ENCODE data around the gene TNRC6B. TPM values are rescaled to one million over a fixed set of nuclear protein-coding genes. Genes with fewer than 3 reads are reported as not detected.
A peak's percentile ranks its signal among the peaks of the same experiment; 100 is the strongest.

TNRC6B gene
- total and polyA plus RNA-seq, 2 of the 13 experiments (the other 11 are each of a cell fraction or from before 2014, with no cell fraction given), result 8.9 to 13.2 TPM

GRCh38 chr22:40177738-40178416 lies at the start of gene TNRC6B (continued):
- TF ChIP-seq HOXA5 (CRISPR knock-in tag; IDR thresholded peaks at IDR 0.05), result peak; percentile 77; the same call in 1 of the 2 replicates
- no peak for TF ChIP-seq SRY (CRISPR knock-in tag; IDR thresholded peaks at IDR 0.05)
- TF ChIP-seq, protein P1, sequence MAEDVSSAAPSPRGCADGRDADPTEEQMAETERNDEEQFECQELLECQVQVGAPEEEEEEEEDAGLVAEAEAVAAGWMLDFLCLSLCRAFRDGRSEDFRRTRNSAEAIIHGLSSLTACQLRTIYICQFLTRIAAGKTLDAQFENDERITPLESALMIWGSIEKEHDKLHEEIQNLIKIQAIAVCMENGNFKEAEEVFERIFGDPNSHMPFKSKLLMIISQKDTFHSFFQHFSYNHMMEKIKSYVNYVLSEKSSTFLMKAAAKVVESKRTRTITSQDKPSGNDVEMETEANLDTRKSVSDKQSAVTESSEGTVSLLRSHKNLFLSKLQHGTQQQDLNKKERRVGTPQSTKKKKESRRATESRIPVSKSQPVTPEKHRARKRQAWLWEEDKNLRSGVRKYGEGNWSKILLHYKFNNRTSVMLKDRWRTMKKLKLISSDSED (CRISPR knock-in tag; IDR thresholded peaks at IDR 0.05), result no peak
- peak; percentile 74; the same call in 1 of the 2 replicates for TF ChIP-seq KDM5A (IDR thresholded peaks at IDR 0.05; ENCODE audit: borderline replicate concordance, low read length)
- TF ChIP-seq NCOA1 (CRISPR knock-in tag; IDR thresholded peaks at IDR 0.05), result no peak
- peak; percentile 38; the same call in 1 of the 2 replicates for TF ChIP-seq CEBPB (IDR thresholded peaks at IDR 0.05; ENCODE audit: borderline replicate concordance, low read depth, low read length)
- no peak for TF ChIP-seq SUZ12 (IDR thresholded peaks at IDR 0.05; ENCODE audit: low read depth, low read length)
- no peak for TF ChIP-seq DDIT3 (CRISPR knock-in tag; IDR thresholded peaks at IDR 0.05)
- TF ChIP-seq HNRNPH1 (optimal IDR thresholded peaks at IDR 0.05; ENCODE audit: low read depth, low read length), result no peak

DNA sequence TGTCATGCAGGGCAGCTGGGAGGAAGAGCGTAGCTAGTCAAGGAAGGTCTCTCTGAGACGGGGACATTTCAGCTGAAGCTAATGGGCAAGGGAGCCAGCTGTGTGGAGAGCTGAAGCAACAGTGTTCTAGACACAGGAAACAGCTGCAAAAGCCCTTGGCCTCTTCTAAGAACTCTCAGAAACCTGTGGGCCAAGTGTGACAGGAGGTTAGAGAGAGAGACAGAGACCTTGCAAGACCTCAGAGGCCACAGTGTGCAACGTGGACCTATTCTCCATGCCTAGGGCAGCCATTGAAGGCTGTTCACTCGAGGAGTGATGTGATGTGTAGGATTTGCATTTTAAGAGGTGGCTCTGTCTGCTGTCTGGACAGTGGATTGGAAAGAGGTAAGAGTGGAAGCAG lies 48.7 kb upstream of the TNRC6B start:
- ChIA-PET POLR2A (no interaction called here), CTCF (ENCODE audit: low intra/inter-chr PET ratio, low total read pairs) (no interaction called here)
- H3K36me3 ChIP-seq (replicated peaks in 1 of 2; ENCODE audit: control insufficient read depth in 1 of 2, insufficient read depth in 2 of 2, low read length in 2 of 2), result no peaks in the 10 kb centered on the region; a peak in 1 of 5 replicates
- DNase-seq (ENCODE audit: low spot score), result no peak
- no TSS peak for BruUV-seq (replicated peaks)
- no peak overlapping the region for H3K4me2 ChIP-seq (ENCODE audit: low read depth, low read length)
- no peaks in the 10 kb centered on the region for H3K4me1 ChIP-seq (ENCODE audit: insufficient read depth, low read length)
- no peaks in the 10 kb centered on the region for H3K9me3 ChIP-seq (ENCODE audit: low read length)
- H3K27ac ChIP-seq (ENCODE audit: extremely low read length, insufficient read depth, low read length), result no peak overlapping the region
- no peak for TF ChIP-seq MEIS2 (CRISPR knock-in tag; IDR thresholded peaks at IDR 0.05)
- no peak for TF ChIP-seq ZBTB46 (CRISPR knock-in tag; IDR thresholded peaks at IDR 0.05; ENCODE audit: borderline replicate concordance)
- no peak for TF ChIP-seq RAD21 (CRISPR knock-in tag; IDR thresholded peaks at IDR 0.05)
- no peak for TF ChIP-seq RARA (CRISPR knock-in tag; IDR thresholded peaks at IDR 0.05)
- no peak for TF ChIP-seq GZF1 (CRISPR knock-in tag; IDR thresholded peaks at IDR 0.05)
- TF ChIP-seq SIN3B (IDR thresholded peaks at IDR 0.05; ENCODE audit: low read length), result no peak
- no peak for TF ChIP-seq ZNF263 (CRISPR knock-in tag; IDR thresholded peaks at IDR 0.05)
- TF ChIP-seq FOXA3 (CRISPR knock-in tag; IDR thresholded peaks at IDR 0.05), result no peak
- TF ChIP-seq, protein P2, sequence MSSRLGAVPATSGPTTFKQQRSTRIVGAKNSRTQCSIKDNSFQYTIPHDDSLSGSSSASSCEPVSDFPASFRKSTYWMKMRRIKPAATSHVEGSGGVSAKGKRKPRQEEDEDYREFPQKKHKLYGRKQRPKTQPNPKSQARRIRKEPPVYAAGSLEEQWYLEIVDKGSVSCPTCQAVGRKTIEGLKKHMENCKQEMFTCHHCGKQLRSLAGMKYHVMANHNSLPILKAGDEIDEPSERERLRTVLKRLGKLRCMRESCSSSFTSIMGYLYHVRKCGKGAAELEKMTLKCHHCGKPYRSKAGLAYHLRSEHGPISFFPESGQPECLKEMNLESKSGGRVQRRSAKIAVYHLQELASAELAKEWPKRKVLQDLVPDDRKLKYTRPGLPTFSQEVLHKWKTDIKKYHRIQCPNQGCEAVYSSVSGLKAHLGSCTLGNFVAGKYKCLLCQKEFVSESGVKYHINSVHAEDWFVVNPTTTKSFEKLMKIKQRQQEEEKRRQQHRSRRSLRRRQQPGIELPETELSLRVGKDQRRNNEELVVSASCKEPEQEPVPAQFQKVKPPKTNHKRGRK (CRISPR knock-in tag; IDR thresholded peaks at IDR 0.05), result no peak
- 81% methylated on average over 4 of the region's 4 CpGs for WGBS (ENCODE audit: low lambda C conversion rate)
- H3K27me3 ChIP-seq (ENCODE audit: control insufficient read depth in 1 of 2, insufficient read depth in 2 of 2, low read length in 2 of 2), result no peaks in the 10 kb centered on the region
- no peak overlapping the region for H3K4me3 ChIP-seq (replicated peaks in 1 of 3; ENCODE audit: insufficient read depth in 1 of 3, low read depth in 2 of 3, low read length in 3 of 3)
- intact Hi-C loops (cut with micrococcal nuclease; ENCODE audit: unreplicated experiment), result no loop called here
- no peak overlapping the region for H2AFZ ChIP-seq (ENCODE audit: low read length)
- no peak overlapping the region for H3K9ac ChIP-seq (ENCODE audit: insufficient read depth, low read depth, low read length)
- in situ Hi-C loops (cut with HindIII; ENCODE audit: extremely low pct_ligation_motif_present, low pct_unique_long_range_greater_than_20kb), result no loop called here
- no peaks in the 10 kb centered on the region for H4K20me1 ChIP-seq (ENCODE audit: insufficient read depth, low read length)
- FAIRE-seq, result no peak
- no peak for ATAC-seq
- H3K79me2 ChIP-seq (ENCODE audit: insufficient read depth, low read length), result no peaks in the 10 kb centered on the region
